Measurements from ENCODE around the gene VSX1.

Gene VSX1

GRCh38 chr20:25081730-25082497 lies at the start of gene VSX1:
TSS of gene VSX1 (minus strand) at chr20:25082141. CDS start at chr20:25082096, 45 bp downstream.
- no peak for DNase-seq

- no peak for DNase-seq
These were observed 48.0 kb upstream of the VSX1 start for GRCh38 chr20:25129908-25130307.

- no peak for DNase-seq
These were observed 47.5 kb upstream of the VSX1 start for GRCh38 chr20:25129428-25129827.

GRCh38 chr20:25128649-25129048 lies 46.7 kb upstream of the VSX1 start:
- no peak for DNase-seq

DNA sequence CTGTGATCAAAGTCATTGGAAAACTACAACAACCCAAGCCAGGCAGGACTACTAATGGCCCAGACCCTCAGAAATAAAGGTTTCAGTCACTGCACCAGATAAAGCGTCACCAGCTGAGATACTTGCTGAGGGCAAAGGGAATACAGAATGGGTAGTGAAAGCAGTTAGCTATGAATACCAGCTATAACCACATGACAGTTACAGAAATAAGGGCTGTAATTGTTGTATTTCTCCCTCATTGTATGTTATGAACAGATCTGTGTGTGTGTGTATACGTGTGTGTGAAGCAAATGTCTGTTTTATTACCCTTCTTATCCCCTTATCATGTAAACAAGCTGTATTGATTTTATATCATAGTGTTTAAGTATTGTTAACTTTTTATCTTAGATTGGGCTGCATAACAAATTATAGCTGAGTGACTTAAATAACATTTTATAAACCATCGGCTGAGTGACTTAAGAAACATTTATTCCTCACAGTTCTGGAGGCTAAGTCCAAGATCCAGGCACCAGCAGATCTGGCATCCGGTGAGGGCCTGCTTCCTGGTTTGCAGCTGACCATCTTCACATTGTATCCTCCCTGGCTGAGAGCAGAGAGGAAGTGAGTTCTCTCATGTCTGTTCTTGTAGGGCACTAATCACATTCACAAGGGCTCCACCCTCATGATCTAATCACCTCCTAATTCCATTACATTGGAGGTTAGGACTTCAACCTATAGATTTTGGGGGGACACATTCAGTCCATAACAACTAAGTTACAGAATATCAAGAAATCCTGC lies 46.0 kb upstream of the VSX1 start:
- DNase-seq = no peak

- DNase-seq = no peak
These were observed 44.5 kb upstream of the VSX1 start for GRCh38 chr20:25126204-25127029.

GRCh38 chr20:25125636-25126035 lies 43.7 kb upstream of the VSX1 start:
- no peak for DNase-seq

DNA sequence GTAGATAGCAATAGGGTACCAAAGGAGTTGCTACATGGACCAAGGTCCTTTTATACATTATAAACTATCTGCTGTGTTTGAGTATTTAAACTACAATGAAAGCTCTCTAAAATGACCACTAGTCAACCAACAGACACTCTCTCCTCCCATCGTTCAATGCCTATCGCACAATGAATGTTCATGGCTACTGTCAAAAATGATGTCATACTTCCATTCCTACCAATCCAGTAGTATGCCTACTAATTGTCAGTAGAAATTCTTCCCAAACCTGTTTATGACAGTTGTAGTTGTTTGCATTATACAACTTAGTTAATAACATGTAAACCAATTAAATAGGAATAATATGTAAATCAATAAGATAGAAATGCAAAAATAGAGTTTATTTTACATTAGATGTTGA lies 39.0 kb upstream of the VSX1 start:
- no peak for DNase-seq

DNA sequence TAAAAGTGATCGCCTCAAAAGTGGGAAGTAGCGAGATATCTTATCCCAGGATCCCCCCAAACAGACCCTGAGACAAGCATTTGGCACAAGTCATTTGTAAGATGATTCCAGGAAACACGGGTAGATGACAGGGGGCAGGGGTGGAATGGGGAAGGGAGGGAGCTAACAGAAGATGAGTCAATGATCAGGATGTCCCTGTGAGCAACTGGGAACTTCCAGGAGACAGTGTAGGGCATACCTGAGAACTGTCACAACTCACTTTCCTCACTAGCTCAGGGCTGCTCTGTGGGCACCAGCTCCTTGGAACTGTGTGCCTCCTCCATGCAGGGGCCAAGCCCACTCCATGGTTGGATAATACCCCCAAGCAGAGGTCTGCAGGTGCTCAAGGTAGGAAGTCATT lies 38.5 kb upstream of the VSX1 start:
- DNase-seq = no peak

- DNase-seq = no peak
These were observed 36.6 kb upstream of the VSX1 start for GRCh38 chr20:25118529-25118928.

- DNase-seq = no peak
These were observed 36.0 kb upstream of the VSX1 start for GRCh38 chr20:25117990-25118389.

GRCh38 chr20:25116739-25117458 lies 35.0 kb upstream of the VSX1 start:
- no peak for DNase-seq

DNA sequence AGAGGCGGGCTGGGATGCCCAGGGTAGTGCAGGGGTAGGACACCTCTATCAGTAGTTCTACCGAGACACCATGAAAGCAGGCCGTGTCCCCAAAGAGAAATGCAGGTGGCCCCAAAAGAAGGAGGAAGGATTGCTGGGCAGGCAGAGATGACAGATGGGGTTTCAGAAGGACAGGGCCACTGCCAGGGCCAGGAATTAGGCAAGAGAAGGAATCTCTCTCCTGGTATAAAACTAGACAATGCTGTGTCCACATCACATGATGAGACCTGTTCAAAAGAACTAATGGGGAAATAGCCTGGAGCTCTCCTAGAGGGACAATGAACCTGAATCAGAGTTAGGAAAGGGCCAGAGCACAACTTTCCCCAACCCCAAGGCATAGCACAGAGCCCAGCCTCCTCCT lies 21.6 kb upstream of the VSX1 start:
- DNase-seq = no peak

- no peak for DNase-seq
These were observed 19.0 kb upstream of the VSX1 start for GRCh38 chr20:25100914-25101313.

- no peak for DNase-seq
These were observed 17.7 kb upstream of the VSX1 start for GRCh38 chr20:25099601-25100140.

DNA sequence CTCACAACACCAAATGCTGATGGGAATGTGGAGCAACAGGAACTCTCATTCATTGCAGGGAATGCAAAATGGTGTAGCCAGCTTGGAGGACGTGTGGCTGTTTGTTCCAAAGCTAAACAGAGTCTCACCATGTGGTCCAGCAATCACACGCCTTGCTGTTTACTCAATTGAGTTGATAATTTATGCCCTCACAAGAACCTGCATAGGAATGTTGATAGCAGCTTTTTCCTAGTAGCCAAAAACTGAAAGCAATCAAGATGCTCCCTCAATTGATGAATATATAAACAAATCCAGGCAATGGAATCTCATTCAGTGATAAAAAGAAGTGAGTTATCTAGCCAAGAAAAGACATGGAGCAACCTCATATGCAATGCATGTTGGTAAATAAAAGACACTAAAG lies 15.6 kb upstream of the VSX1 start:
- no peak for DNase-seq

DNA sequence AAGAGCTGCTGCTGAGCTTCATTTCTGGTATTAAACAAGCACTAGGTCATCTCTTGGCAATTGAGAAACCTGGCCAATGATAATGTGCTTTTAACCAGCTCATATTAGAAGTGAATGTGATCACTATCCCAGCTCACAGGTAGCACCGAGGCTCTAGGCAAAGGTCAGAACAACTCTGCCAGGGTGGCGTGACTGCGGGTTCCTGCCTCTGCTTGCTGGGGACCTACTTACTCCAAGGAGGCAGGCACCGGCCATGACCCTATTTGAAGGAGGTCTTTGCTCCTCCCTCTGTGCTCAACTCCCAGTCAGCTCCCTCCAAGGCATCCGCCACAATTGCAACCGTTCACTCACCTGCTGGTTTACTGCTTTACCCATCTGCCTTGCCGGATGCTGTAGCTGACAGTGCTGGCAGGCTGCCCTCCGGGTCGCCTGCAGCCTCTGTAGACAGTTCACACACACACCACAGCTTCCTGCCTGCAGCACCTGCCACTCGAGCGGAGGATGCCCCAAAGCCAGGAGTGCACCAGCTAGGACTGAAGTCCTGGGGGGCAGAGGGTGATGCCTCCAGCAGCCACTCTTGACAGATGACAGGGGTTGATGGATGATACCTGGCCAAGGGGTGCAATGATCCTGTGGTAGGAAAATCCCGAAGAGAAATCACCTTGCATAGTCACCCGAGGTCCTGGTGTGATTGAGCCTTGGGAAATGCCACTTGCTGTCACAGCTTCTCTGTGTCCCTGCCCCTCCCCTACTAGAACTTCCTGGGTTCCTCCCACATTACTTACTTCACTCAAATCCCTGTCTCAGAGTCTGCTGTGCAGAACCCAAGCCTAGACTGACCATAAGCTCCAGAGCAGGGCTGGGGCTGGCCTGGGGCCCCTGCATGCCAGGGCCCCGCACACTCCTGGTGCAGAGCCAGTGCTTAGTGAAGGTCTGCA lies 8.8 kb upstream of the VSX1 start:
- DNase-seq = peak in 2 of 4 experiments; percentile 31 to 59

DNA sequence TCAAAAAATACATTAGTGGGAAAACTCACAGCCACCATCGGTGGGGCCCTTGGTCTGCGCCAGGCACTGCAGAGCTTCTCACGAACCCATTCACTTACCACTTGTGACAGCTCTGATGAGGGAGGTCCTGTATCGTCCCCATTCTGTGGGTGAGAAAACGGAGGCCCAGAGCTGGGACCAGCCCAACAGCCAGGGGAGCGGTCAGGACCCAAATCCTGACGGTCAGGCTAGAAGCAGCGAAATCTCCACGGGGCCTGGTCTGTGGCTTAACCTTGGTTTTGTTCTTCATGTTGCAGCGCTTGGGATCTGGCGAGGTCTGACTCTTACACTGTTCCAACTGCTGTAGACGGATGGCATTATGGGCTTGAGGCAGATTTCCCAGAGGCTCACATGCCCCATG lies 7.7 kb upstream of the VSX1 start:
- no peak for DNase-seq

DNA sequence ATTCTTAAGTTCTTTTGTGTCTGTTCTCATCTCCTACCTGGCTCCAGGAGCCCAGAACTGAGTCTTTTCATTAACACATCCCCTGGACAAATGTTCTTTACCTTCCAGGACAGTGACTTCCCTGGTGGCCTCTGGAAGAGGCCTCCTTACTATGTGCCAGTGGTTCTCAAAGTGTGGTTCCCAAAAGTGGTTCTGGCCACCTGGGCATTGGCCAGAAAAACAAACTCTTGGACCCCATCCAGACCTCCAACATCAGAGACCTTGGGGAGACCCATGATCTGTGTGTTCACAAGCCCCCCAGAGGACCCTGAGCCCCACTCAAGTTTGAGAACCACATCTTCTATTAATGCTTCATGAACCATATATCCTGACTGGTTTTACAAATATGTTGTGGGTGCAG lies 7.2 kb upstream of the VSX1 start:
- DNase-seq = no peak

- no peak for DNase-seq
These were observed 6.3 kb upstream of the VSX1 start for GRCh38 chr20:25088267-25088666.

- no peak for DNase-seq
These were observed 5.4 kb upstream of the VSX1 start for GRCh38 chr20:25087186-25087929.
